GM19025 (cell line): ENCODE results near the gene RSL24D1.
A peak's percentile ranks its signal among the peaks of the same experiment; 100 is the strongest.
"Not testable (repeated sequence)": the region's sequence is repeated elsewhere in the genome, so short reads cannot be mapped to it uniquely, and the experiment has no call there.

Experiments used
- ATAC-seq: cut with Tn5 transposase; IDR thresholded peaks from one replicate; pipeline ENCODE4 v1.9.1; 2021; ENCODE audit warnings: mild to moderate bottlenecking, low read depth, moderate library complexity; ENCODE audit not compliant: unreplicated experiment

The RSL24D1 gene

DNA sequence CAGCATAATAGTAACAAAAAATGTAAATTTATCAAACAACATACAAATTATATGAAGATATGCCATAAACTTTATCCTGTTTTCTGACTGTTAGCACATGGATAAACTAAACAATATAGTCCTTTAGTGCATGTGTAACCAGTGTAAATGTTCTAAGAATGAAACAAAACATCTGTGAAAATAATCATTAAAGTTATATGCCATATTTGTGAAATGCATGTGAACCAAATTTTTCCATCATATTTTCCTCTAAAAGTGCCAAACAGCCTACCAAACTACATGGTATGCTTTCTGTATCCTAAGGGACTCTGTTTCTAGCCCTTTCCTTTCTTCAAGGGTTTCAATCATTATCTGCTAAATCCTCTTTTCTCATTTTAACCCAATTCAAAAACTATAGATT, 23.9 kb upstream of the RSL24D1 start:
- no peak for ATAC-seq

DNA sequence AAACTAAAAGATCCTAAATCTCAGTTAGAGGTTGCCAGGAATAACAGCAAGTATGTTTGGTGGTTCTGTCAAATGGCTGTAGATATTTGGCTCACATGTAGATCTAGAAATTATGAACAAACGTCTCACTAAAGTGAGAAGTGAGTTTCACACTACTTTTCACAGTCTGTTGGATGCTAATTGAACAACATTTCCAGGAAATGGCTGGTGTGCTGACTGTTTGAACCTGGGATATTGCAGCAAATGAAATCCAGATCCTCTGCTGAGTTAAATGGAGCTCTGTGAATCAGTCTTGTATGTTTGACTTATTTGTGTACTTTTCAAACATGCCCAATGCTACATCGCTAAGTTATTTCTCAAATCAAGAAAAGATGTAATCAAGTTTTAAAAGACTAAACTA, 21.3 kb upstream of the RSL24D1 start:
- ATAC-seq, result no peak

DNA sequence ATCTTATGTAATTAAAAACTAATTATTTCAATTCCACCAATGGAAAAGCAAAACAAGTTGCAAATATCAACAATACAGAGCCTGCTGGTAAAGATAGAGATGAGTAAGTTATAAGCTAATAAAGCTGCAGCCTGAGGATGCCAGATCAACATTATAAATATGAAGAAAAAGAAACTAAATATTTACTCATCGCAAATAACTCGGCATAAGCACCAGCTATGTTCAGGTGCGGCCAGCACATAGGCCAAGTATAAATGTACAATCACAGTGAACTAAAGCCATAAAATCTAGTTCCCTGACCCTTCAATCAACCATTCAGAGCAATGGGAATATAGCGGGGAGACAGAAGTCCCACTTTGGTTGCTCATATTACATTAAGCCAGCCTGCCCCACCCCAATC, 7.7 kb upstream of the RSL24D1 start:
- no peak for ATAC-seq

DNA sequence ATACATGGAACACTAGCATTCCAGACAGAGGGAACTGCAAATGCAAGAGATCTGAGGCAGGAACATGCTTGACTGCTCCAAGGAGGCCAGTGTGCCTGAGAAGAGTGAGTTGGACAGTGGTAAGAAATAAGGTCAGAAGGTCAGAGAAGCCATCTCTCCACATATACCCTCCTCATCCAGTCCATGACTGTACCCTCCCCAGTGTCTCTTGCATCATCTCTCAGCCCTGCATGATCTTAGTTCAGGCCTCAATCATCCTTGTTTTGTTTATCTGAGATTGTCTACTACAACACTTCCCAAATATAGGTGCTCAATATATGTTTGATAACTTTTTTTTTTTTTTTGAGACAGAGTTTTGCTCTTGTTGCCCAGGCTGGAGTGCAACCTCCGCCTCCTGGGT, 5.5 kb upstream of the RSL24D1 start:
- no peak for ATAC-seq

DNA sequence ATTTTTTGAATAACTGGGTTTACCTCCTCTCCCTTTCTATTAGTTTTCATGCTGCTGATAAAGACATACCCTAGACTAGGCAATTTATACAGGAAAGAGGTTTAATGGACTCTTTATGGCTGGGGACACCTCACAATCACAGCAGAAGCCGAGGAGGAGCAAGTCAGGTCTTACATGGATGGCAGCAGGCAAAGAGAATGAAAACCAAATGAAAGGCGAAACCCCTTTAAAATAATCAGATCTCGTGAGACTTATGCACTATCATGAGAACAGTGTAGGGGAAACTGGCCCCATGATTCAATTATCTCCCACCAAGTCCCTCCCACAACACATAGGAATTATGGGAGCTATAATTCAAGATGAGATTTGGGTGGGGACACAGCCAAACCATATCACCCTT, 2.0 kb upstream of the RSL24D1 start:
- no peak for ATAC-seq

DNA sequence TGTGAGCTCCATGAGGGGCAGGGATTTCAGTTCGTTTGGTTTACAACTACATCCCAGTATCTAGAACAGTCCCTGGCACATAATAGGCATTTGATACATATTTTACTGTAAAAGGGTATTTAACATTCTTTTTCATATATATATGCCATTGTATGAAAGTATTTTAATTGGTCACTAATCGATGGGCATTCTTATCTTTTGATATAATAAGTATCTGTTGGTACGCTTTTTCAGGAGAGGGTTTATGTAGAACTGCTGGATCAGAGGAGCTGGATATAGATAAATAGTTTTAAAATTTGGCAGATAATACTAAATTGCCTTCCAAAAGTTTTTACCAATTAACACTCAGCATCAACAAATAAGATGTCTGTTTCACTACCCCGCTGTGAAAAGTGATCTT, 978 bp upstream of the RSL24D1 start:
- ATAC-seq, result no peak

DNA sequence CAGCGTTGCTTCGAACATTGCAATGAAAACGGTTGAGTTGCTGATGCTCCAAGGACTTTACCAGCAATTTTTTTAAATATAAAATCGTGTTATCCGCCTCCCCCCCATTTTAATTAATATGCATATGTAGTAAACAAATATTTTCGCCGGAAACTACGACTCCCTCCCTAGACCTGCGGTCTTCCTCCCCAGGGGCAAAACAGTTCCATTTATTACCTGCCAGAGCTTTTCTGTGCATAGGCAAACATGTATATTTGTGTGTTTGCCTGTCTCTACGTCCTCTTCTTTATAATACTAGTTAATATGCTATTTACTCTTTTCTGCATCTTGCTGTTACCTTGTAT, 593 bp upstream of the RSL24D1 start:
- peak; percentile 2 for ATAC-seq

DNA sequence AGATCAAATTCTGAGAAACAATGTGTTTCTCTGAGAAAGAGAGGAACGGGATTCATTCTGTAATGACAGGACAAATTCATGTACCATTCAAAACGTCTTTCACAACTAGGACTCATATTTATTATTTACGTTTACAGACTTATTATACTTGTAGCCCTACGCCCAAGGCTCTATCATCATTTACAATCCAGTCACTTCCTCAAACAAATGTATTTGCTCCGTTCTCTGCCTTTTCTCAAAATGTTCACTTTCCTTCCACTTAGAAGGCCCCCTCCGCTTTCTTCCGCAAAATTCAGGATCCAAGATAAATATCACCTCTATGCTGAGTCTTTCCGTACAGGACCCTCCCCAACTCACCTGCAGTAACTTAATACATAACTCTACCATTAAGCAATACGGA, 745 bp downstream of the RSL24D1 start:
- no peak for ATAC-seq

DNA sequence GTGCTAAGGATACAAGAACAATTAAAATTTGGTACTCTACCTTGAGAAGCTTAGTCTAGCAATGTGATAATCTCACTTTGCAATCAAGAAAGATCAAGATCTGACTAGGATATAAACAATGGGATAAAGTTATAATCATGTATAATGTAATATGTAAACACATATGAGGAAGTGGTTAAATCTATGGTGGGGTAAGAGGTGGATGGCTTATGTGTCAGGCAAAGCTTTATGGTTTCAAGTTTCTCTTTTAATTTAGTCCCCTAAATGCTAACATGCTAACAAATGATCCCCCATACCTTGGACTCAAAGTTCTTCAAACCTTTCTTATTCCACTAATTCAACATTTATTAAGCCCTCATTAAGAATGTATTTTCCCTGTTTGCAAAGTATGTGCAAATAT, 2.5 kb downstream of the RSL24D1 start:
- ATAC-seq, result no peak

DNA sequence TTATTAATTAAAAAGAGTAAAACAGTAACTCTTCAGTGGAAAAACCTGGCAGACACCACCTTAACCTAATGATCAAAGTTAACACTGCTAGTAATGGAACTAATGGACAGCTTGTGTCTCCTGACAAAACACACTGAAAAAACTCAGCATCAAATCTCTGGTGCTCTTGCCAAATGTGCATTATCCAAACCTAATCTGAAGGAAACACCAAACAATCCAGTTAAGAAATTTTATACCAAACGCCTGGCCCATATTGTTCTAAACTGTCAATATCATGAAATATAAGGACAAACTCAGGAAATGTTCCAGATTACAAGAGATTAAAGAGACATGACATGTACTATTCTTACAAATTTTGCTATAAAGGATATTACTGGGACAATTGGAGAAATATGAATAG, 10.4 kb downstream of the RSL24D1 start:
- ATAC-seq, result no peak

DNA sequence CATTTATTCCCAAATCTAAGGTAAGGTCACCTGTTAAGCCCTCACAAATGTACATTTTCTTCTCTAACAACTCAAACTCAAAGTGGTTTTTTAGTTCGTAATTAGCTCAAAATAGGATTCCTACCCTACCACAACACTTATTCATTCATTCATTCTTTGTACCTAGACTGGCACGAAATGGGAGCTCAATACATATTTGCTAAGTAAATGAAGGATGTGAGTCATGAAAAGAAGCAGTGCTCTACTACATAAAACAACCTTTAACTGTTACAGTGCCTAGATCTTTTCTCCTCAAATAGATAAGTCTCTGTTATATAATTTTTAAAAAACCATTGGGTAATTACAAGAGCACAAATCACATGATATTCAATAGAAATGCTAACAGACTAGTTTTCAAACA, 13.1 kb downstream of the RSL24D1 start:
- ATAC-seq, result no peak

DNA sequence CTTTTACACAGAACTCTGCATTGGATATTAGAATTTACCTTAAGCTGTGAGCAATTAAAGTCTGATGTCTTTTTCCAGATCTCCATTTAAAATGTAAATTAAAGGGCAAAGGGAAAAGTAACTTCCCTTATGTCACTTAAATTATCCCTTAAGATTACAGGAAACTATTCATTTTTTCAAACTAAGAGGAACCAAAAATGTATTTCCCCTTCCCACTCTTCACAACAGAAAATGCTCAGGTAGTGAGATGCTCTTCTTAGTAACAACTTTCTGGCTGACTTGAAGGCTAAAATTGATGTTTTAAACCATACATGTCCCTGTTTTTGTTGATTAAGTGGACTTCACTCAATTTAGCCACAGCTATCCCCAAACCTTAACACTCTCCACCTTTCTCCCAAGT, 17.6 kb downstream of the RSL24D1 start:
- ATAC-seq, result no peak

DNA sequence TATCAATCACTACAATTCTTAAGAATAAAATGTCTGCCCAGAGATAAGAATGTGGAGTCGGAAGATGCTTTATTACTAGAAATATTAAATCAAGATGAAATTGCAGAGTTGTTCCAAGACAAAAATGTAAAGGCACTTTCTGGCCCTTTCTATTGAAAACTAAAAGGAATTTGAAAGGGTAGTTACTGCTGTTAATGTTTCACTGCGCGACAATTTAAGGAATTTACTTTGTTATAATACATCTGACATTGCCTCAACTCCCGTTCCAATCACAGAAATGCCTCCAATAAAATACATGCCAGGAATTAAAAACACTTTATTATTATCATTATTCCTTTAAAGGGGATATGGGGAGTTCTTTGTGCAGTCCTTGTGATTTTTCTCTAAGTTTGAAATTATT, 26.4 kb downstream of the RSL24D1 start:
- no peak for ATAC-seq

DNA sequence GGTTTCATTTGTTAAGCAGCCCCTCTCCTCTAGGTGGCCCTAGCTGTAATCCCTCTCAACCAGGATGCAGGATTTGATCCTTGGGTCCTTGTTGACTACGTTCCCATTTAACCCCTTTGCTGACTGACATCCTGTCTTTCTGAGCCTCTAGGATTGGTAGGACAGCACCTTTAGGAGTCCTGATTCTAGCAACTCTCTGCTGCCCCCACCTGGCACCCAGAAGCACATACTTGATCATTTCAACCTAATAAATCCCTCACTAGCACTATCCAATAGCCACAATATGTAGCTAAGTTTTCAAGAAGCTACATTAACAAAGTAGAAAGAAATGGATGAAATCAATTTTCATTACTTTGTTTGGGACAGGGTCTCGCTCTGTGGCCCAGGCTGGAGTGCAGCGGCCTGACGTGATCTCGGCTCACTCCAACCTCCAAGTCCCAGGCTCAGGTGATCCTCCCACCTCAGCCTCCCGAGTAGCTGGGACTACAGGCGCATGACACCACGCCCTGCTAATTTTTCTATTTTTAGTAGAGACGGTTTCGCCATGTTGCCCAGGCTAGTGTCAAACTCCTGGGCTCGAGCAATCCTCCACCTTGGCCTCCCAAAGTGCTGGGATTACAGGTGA, 28.3 kb downstream of the RSL24D1 start:
- peak; percentile 80 for ATAC-seq

DNA sequence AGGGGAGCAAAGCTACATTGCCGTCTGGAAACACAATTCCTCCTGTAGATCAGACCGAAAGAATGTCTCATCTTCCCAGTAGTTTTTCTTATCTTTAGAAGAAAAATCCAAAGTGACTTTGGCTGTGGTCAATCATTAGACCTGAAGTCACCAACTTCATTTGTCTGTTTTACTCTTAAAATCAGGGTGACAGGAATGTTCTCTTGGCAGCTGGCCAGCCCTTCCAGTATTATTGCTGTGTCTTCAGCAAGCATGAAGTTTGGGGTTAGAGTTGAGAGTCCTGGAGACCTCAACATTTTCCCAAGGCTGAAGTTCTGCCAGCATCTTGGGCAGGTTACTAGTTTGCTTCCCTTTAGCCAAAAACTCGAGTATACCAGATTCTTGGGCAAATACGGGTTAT, 32.5 kb downstream of the RSL24D1 start:
- ATAC-seq, result no peak

DNA sequence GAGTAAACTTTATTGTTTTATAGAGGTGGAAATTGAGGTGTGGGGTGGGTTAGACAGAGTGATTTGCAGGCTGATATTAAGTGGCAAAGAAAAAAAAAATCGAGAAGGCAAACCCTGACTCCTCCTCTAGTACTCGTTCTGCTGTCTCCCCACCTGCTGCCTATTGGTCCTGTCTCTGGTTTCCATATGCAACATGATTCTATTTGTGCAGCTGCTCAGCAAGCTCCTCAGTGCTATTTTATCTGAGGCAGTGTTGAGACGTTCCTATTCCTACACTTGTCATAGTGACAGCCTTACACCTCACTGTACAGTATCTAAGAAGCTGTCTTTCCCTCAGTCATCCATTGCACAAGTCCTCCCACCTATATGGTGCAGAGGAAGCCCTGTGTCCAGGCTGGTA, 45.1 kb downstream of the RSL24D1 start:
- no peak for ATAC-seq

DNA sequence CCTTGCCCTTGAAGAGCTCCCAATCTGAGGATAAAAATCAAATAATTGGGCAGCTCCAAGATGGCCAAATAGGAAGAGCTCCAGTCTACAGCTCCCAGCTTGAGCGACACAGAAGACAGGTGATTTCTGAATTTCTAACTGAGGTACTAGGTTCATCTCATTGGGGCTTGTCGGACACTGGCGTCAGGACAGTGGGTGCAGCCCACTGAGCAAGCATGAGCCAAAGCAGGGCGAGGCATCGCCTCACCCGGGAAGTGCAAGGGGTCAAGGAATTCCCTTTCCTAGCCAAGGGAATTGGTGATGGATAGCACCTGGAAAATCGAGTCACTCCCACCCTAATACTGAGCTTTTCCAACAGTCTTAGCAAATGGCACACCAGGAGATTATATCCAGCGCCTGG, 53.6 kb downstream of the RSL24D1 start:
- not testable (repeated sequence) for ATAC-seq

DNA sequence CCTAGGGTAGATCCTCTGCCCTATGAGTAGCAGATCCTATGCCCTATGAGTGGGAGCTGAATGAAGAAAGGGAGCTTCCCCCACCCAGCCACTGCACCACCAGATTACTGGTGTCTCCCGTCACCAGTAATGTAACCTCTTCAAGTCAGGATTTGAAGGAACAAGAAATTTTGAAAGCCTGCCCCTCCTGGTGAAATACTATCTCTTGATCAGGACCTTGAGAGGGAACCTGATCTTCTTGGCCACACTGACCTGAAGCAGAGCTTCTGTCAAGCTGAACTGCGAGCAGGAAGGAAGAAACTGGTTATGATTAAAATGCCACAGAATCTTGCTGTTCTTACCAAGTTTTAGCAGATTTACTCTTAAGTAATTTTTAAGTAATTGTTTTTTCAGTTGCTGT, 62.8 kb downstream of the RSL24D1 start:
- ATAC-seq, result no peak

DNA sequence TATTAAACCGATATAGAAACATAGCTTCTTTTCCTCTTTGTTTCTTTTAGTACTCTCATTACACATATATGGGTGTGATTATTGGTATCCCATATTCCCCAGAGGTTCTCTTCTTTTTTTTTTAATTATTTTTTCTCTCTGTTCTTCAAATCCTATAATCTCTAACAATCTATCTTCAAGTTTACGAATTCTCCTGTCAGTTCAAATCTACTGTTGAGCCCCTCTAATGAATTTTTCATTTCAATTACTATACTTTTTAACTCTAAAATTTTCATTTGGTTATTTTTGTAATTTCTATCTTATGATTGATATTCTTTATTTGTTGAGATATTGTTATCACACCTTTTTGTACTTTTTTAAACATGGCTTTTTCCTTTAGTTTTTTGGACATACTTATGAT, 64.1 kb downstream of the RSL24D1 start:
- ATAC-seq, result no peak
